ENCODE results near the gene CLEC6A.

CLEC6A gene

GRCh38 chr12:8501720-8502119 lies 46.0 kb downstream of the CLEC6A start:
- TF ChIP-seq CTCF (conservative IDR thresholded peaks at IDR 0.05): no peak
- no peak overlapping the region for H3K27ac ChIP-seq

- H3K27ac ChIP-seq: no peak overlapping the region
- TF ChIP-seq CTCF (conservative IDR thresholded peaks at IDR 0.05): no peak
Measured at GRCh38 chr12:8504351-8504750, 48.6 kb downstream of the CLEC6A start.

- no peak overlapping the region for H3K27ac ChIP-seq
- TF ChIP-seq CTCF (conservative IDR thresholded peaks at IDR 0.05): no peak
Measured at GRCh38 chr12:8507596-8507995, 51.8 kb downstream of the CLEC6A start.

GRCh38 chr12:8508223-8508622 lies 52.5 kb downstream of the CLEC6A start:
- no peak overlapping the region for H3K27ac ChIP-seq
- TF ChIP-seq CTCF (conservative IDR thresholded peaks at IDR 0.05): no peak

GRCh38 chr12:8508910-8509841 lies 53.4 kb downstream of the CLEC6A start:
- H3K27ac ChIP-seq: no peak overlapping the region
- TF ChIP-seq CTCF (conservative IDR thresholded peaks at IDR 0.05): no peak

GRCh38 chr12:8513256-8513655 lies 57.5 kb downstream of the CLEC6A start, which contains the start of gene CLEC4D:
Gene CLEC4D (plus strand): TSS chr12:8513503. CDS start chr12:8513733, 230 bp downstream.
- no peak for TF ChIP-seq CTCF (conservative IDR thresholded peaks at IDR 0.05)
- H3K27ac ChIP-seq: no peak within 1 kb of the TSS

- no peak for TF ChIP-seq CTCF (conservative IDR thresholded peaks at IDR 0.05)
- no peak overlapping the region for H3K27ac ChIP-seq
Measured at GRCh38 chr12:8517971-8518370, 62.2 kb downstream of the CLEC6A start.

All from VCaP (cell line).